Esophagus muscularis mucosa (tissue), 4 donors: Measurements from ENCODE around the gene BMPR1A. TPM values are rescaled to one million over a fixed set of nuclear protein-coding genes. Genes with fewer than 3 reads are reported as not detected.

Source experiments
- DNase-seq: peaks from one replicate; pipeline ENCODE4 v3.0.0-alpha.2; 2017; ENCODE audit errors: extremely low spot score
- H3K27ac ChIP-seq, 4 donors: fragments of 200-600 bp; sonication (generic); replicated peaks in 1 of 4; 1 replicate in 3 of 4; 2 replicates in 1 of 4; pipeline ENCODE4 v1.5.1; 2016 to 2019; ENCODE audit warnings: mild to moderate bottlenecking in 1 of 4
- H3K27me3 ChIP-seq, 4 donors: fragments of 200-600 bp; sonication (generic); one replicate each; pipeline versions ENCODE4 v1.5.1 to v1.6.0; 2016 to 2019
- H3K36me3 ChIP-seq, 4 donors: fragments of 200-600 bp; sonication (generic); one replicate each; pipeline ENCODE4 v1.5.1; 2016 to 2019
- H3K4me1 ChIP-seq, 4 donors: fragments of 200-600 bp; sonication (generic); one replicate each; pipeline ENCODE4 v1.5.1; 2016 to 2019
- H3K4me3 ChIP-seq, 4 donors: fragments of 200-600 bp; sonication (generic); 1 replicate in 2 of 4; 2 replicates in 2 of 4; pipeline ENCODE4 v1.5.1; 2016 to 2019; ENCODE audit warnings: mild to moderate bottlenecking in 4 of 4, moderate library complexity in 1 of 4
- H3K9me3 ChIP-seq, 4 donors: fragments of 200-600 bp; sonication (generic); 1 replicate in 3 of 4; 2 replicates in 1 of 4; pipeline ENCODE4 v1.5.1; 2016 to 2019
- EP300 ChIP-seq: sonication (generic); formaldehyde crosslinking; IDR thresholded peaks from one replicate; pipeline ENCODE4 v1.6.1; 2017; ENCODE audit warnings: antibody characterized with exemption
- POLR2A ChIP-seq: fragments of 450-650 bp; IDR thresholded peaks from one replicate; pipeline ENCODE4 v1.6.1; 2017; ENCODE audit warnings: antibody characterized with exemption, moderate library complexity, mild to moderate bottlenecking, low read depth
- POLR2AphosphoS5 ChIP-seq, 2 donors: sonication (generic); formaldehyde crosslinking; IDR thresholded peaks; one replicate each; pipeline ENCODE4 v1.6.1; 2017; ENCODE audit warnings: antibody characterized with exemption in 2 of 2
- WGBS: methylation state at CpG from one replicate; pipeline ENCODE4 v1.1.5; 2018; 5-methylcytosine and 5-hydroxymethylcytosine counted together
- intact Hi-C: fragments of 100-400 bp; cut with DNase I; formaldehyde crosslinking; loops from one replicate; pipeline ENCODE4 v1.15.1; 2023
- total RNA-seq, 4 donors: library from RNA; depleted of rRNA; stranded (reverse); fragments of >200 nt; gene quantifications; one replicate each; pipeline versions ENCODE4 v1.1.0 to v1.2.1, GENCODE V29; 2016
- TF ChIP-seq, protein P1 (sequence below), 3 experiments: fragments of 200-600 bp in 2 of 3; fragments of 450-650 bp in 1 of 3; sonication (generic) in 2 of 3; IDR thresholded peaks; one replicate each; pipeline ENCODE4 v1.5.1; 2017 to 2019; ENCODE audit warnings: antibody characterized with exemption in 3 of 3, mild to moderate bottlenecking in 2 of 3, moderate library complexity in 1 of 3

Gene BMPR1A
- total RNA-seq, 4 donors from 2014 or later, result 66.1 to 110 (median 90.5) TPM

DNA sequence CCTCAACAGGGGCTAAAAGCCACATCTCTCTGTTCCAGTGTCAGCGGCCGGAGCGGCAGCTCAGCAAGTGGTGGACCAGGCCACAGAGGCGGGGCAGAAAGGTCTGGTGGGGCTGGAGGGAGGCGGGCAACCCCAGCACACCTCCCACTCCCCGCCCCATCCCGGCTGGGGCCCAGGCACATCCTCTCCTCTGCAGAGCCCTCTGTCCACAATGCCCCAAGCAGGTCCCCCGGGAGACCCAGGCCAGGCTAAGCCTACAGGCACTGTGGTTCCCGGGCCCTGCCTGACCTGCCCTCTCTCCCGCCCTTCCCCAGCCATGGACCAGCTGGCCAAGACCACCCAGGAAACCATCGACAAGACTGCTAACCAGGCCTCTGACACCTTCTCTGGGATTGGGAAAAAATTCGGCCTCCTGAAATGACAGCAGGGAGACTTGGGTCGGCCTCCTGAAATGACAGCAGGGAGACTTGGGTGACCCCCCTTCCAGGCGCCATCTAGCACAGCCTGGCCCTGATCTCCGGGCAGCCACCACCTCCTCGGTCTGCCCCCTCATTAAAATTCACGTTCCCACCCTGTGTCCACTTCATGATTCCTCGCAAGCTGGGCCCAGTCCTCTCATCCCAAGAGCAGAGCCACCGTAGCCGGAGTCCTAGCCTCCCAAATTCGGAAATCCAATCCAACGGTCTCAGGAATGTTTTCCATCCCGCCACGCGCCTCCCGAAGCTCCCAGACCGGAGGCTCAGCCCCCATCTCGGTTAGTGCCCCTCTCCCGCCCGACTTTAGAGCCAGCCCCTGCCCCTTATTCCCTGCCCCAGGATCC lies 214.0 kb downstream of the BMPR1A start:
- Histone ChIP-seq H3K4me3 (peak overlapping the region; percentile 69 to 79 (median 78)), H3K27me3 (no peaks in the 10 kb centered on the region), H3K27ac (peak overlapping the region; percentile 94 to 99 (median 99)), H3K9me3 (no peaks in the 10 kb centered on the region), H3K36me3 (no peaks in the 10 kb centered on the region), H3K4me1 (peaks cover 56 to 71% (median 67%) of the 10 kb centered on the region in 4 donors)
- intact Hi-C loops, result no loop called here
- DNase-seq, result peak; percentile 94
- 7% methylated on average over 19 of the region's 30 CpGs for WGBS
- TF ChIP-seq, protein P1, sequence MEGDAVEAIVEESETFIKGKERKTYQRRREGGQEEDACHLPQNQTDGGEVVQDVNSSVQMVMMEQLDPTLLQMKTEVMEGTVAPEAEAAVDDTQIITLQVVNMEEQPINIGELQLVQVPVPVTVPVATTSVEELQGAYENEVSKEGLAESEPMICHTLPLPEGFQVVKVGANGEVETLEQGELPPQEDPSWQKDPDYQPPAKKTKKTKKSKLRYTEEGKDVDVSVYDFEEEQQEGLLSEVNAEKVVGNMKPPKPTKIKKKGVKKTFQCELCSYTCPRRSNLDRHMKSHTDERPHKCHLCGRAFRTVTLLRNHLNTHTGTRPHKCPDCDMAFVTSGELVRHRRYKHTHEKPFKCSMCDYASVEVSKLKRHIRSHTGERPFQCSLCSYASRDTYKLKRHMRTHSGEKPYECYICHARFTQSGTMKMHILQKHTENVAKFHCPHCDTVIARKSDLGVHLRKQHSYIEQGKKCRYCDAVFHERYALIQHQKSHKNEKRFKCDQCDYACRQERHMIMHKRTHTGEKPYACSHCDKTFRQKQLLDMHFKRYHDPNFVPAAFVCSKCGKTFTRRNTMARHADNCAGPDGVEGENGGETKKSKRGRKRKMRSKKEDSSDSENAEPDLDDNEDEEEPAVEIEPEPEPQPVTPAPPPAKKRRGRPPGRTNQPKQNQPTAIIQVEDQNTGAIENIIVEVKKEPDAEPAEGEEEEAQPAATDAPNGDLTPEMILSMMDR (IDR thresholded peaks at IDR 0.05), result no peak
- TF ChIP-seq POLR2A, result peak; percentile 34
- peak; percentile 81 to 93 for TF ChIP-seq POLR2AphosphoS5 (IDR thresholded peaks at IDR 0.05)

DNA sequence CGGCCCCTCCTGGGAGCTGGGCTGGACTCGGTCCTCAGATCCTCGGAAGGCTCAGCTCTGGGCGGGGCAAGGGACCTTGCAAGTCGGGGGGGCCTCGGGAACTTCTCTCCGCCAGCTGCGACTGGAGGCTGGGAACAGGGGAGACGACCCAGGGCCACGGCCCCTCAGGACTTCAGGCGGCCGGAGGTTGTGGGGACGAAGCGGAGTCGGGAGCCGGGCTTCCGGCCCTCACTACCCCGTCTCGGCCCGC lies 214.5 kb downstream of the BMPR1A start:
- DNase-seq, result no peak
- Histone ChIP-seq H3K9me3 (no peaks in the 10 kb centered on the region), H3K4me1 (peaks cover 55 to 65% (median 62%) of the 10 kb centered on the region in 4 donors), H3K27me3 (no peaks in the 10 kb centered on the region), H3K36me3 (no peaks in the 10 kb centered on the region), H3K4me3 (peak overlapping the region; percentile 69 to 79 (median 78)), H3K27ac (peak overlapping the region; percentile 94 to 99 (median 99))
- intact Hi-C loops, result no loop called here
- TF ChIP-seq POLR2A, result peak; percentile 97
- no peak for TF ChIP-seq EP300
- peak in 1 of 2 donors; percentile 99 for TF ChIP-seq POLR2AphosphoS5 (IDR thresholded peaks at IDR 0.05)
- WGBS, result 4% methylated on average over 7 of the region's 20 CpGs

DNA sequence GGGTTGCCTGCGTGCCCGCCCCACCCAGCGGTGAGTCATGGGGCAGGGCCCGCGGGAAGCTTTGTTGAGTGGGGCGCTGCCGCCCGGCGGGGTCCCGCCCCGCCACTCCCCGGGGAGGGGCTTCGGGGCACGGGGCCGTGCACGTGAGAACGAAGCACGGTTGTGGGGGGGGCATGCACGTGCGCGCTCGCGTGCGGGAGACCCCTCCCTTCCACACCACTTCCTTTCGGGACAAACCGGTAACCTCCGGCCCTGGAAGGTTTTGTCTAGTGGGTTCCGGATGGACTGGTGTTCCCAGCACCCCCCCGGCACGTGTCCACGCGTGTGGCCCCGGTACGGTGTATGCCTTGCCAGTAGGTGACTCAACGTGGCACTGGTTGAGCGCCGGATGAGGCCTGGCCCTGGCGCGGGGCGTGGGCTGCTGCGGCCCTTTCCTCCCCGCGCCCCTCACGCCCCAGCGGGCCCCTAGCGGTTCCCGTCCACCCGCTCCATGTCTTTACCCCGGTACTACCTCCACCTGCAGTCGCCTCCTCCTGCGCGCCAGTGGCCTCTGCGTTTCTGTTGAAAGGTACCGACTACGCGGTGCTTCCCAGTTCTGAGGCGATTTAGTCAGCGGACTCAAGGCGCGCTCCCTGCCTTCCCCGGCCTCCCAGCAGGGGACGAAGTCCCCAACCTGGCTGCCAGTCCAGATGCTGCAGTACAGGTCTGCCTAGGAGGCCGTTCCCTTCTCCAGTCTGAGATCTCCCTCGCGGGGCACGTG lies 215.0 kb downstream of the BMPR1A start:
- peak overlapping the region; percentile 94 to 99 (median 99) for H3K27ac ChIP-seq
- H3K36me3 ChIP-seq, result no peaks in the 10 kb centered on the region
- TF ChIP-seq, protein P1 (IDR thresholded peaks at IDR 0.05), result peak in 1 of 3 experiments; percentile 11
- TF ChIP-seq POLR2AphosphoS5 (IDR thresholded peaks at IDR 0.05) (peak in 1 of 2 donors; percentile 93), POLR2A (no peak), EP300 (peak; percentile 76)
- DNase-seq, result peak; percentile 97
- peaks cover 50 to 60% (median 57%) of the 10 kb centered on the region in 4 donors for H3K4me1 ChIP-seq
- intact Hi-C loops, result no loop called here
- no peaks in the 10 kb centered on the region for H3K27me3 ChIP-seq
- H3K4me3 ChIP-seq, result peak overlapping the region; percentile 69 to 79 (median 78)
- 36% methylated on average over 23 of the region's 66 CpGs for WGBS
- no peaks in the 10 kb centered on the region for H3K9me3 ChIP-seq

DNA sequence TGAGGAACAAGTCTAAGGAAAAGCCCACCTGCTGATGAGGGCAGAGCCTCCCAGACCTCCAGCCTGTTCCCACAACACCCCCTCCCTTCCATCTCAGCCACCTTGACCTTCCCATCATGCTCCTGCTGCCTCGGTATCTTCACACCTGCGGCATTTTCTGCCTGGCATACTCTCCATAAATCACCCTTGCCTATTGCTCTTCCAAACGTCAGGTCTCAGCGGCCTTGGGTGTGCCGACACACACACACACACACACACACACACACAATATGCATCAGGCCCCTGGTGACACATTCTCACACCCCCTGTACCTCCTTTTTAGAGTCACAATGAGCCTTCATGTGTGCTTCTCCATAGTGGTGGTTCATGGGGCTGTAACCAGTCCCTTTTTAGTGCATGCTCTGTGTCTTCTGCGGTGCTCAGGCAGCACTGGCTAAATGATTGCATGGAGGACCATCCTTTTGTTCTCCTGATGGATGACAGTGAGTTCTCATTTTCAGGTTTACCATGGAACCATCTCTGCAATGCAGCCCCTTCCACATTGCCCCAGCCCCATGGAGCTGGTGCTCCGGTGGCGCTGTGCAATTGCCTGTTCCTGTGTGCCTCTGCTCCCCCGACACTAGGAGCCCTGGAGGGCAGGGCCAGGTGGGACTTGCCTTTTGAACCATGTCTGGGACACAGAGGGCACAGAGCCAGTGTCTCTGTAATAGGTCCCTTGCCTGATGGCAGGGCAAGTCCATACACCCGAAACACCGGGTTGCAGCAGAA lies 216.4 kb downstream of the BMPR1A start:
- peak; percentile 92 for DNase-seq
- H3K4me3 ChIP-seq, result no peak overlapping the region
- peaks cover 36 to 50% (median 43%) of the 10 kb centered on the region in 4 donors for H3K4me1 ChIP-seq
- no peaks in the 10 kb centered on the region for H3K36me3 ChIP-seq
- intact Hi-C loops, result no loop called here
- no peaks in the 10 kb centered on the region for H3K9me3 ChIP-seq
- TF ChIP-seq, protein P1 (IDR thresholded peaks at IDR 0.05), result no peak
- TF ChIP-seq EP300 (no peak), POLR2A (no peak), POLR2AphosphoS5 (IDR thresholded peaks at IDR 0.05) (no peak)
- no peaks in the 10 kb centered on the region for H3K27me3 ChIP-seq
- WGBS, result 99% methylated on average over 10 of the region's 11 CpGs
- H3K27ac ChIP-seq, result peak overlapping the region; percentile 94 to 99 (median 99)

DNA sequence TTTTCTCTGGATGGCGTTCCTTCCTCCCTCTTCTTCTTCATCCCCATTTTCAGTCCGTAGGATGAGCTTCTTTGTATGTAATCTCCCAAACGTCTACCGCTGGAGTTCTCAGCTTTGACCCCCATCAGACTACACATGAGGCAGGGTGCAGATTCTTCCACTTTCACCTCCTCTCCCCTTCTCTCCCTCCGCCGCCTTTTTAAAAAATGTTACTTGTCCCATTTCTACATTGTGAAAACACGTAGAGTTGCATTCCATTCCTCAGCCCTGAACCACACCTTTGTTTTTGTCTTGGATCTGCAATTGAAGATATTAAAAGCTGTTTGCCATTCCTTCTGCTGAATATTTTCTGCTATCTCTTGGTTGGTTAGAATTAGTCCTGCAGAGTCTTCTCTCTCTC lies 218.1 kb downstream of the BMPR1A start:
- peaks cover 34 to 47% (median 38%) of the 10 kb centered on the region in 4 donors for H3K4me1 ChIP-seq
- H3K4me3 ChIP-seq, result no peak overlapping the region
- peak overlapping the region in 3 of 4 donors; percentile 11 to 99 (median 22) for H3K27ac ChIP-seq
- 84% methylated on average over 7 of the region's 7 CpGs for WGBS
- no peak for DNase-seq
- no peaks in the 10 kb centered on the region for H3K27me3 ChIP-seq
- H3K9me3 ChIP-seq, result no peaks in the 10 kb centered on the region
- no peaks in the 10 kb centered on the region for H3K36me3 ChIP-seq
- intact Hi-C loops, result no loop called here
- TF ChIP-seq, protein P1 (IDR thresholded peaks at IDR 0.05), result no peak
- TF ChIP-seq POLR2A (no peak), POLR2AphosphoS5 (IDR thresholded peaks at IDR 0.05) (no peak), EP300 (no peak)
